Lower lobe of right lung (tissue), 2 donors: Measurements from ENCODE around the gene CSNK1A1L. TPM values are rescaled to one million over a fixed set of nuclear protein-coding genes. Genes with fewer than 3 reads are reported as not detected.

Experiments used
- ATAC-seq, 2 donors: fragments of 200-7000 bp; cut with Tn5 transposase; one replicate each; pipeline ENCODE4 v1.9.1; 2020 to 2022; ENCODE audit warnings: mild to moderate bottlenecking in 2 of 2, moderate library complexity in 2 of 2
- DNase-seq: peaks from one replicate; pipeline ENCODE4 v3.0.0-alpha.2; 2020
- H3K27ac ChIP-seq: fragments of 200-600 bp; one replicate; pipeline ENCODE4 v1.8.0; 2022
- H3K27me3 ChIP-seq: fragments of 200-600 bp; one replicate; pipeline ENCODE4 v1.8.0; 2022; ENCODE audit warnings: low read depth
- H3K36me3 ChIP-seq: fragments of 200-600 bp; one replicate; pipeline ENCODE4 v1.8.0; 2022; ENCODE audit warnings: mild to moderate bottlenecking
- H3K4me1 ChIP-seq: fragments of 200-600 bp; one replicate; pipeline ENCODE4 v1.8.0; 2022
- H3K4me3 ChIP-seq: fragments of 200-600 bp; one replicate; pipeline ENCODE4 v1.8.0; 2022; ENCODE audit warnings: mild to moderate bottlenecking
- H3K9me3 ChIP-seq: fragments of 200-600 bp; one replicate; pipeline ENCODE4 v1.8.0; 2022
- CTCF ChIP-seq: fragments of 200-600 bp; IDR thresholded peaks from one replicate; pipeline ENCODE4 v1.8.0; 2022; ENCODE audit warnings: antibody characterized with exemption, mild to moderate bottlenecking
- intact Hi-C: fragments of 100-400 bp; cut with DNase I; formaldehyde crosslinking; loops from one replicate; pipeline ENCODE4 v1.11.0; 2022
- total RNA-seq: library from RNA; stranded (reverse); fragmentation: NEBNext Ultra II Directional; extraction: Animal tissue kit (Norgen Biotek cat#: 25700); gene quantifications from one replicate; pipeline ENCODE4 v1.2.1, GENCODE V29; 2021
- donor health status: DM: no; HTN: yes; CAD: no; lungs with severe emphysema.

Gene CSNK1A1L
- total RNA-seq, 1 donor from 2014 or later: not detected

DNA sequence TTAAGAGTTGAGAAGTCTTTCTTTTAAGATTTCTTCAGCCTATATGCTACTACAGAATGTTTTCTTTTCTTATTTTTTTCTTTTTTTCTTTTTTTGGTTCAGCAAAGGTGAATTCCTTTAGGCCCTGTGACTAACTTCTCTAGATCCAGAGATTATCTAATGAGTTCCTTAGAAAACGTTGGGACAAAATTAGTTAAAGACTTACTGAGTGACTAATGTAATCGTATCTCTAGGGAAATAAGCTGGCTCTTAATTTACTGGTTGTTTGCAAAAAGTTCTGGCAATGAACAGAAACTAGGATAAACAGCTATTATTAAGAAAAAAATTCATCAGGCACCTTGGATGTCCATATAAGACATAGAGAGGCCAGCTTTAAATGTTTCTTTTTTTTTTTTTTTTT, 30.7 kb upstream of the CSNK1A1L start:
- ATAC-seq (no peak), DNase-seq (no peak)
- Histone ChIP-seq H3K27me3 (no peaks in the 10 kb centered on the region), H3K4me3 (no peak overlapping the region), H3K4me1 (no peaks in the 10 kb centered on the region), H3K9me3 (no peaks in the 10 kb centered on the region), H3K36me3 (no peaks in the 10 kb centered on the region), H3K27ac (no peak overlapping the region)
- no peak for TF ChIP-seq CTCF
- intact Hi-C loops: no loop called here

- no peak overlapping the region for H3K4me3 ChIP-seq
- H3K27me3 ChIP-seq: no peaks in the 10 kb centered on the region
- H3K36me3 ChIP-seq: no peaks in the 10 kb centered on the region
- no peak for ATAC-seq
- intact Hi-C loops: no loop called here
- no peak for DNase-seq
- no peak for TF ChIP-seq CTCF
- H3K4me1 ChIP-seq: no peaks in the 10 kb centered on the region
- no peaks in the 10 kb centered on the region for H3K9me3 ChIP-seq
- no peak overlapping the region for H3K27ac ChIP-seq
These were observed 29.1 kb upstream of the CSNK1A1L start for GRCh38 chr13:37134411-37135041.

GRCh38 chr13:37132211-37132610, 26.7 kb upstream of the CSNK1A1L start:
- ATAC-seq (no peak), DNase-seq (no peak)
- H3K4me3 ChIP-seq: no peak overlapping the region
- H3K4me1 ChIP-seq: no peaks in the 10 kb centered on the region
- H3K36me3 ChIP-seq: no peaks in the 10 kb centered on the region
- no peak overlapping the region for H3K27ac ChIP-seq
- TF ChIP-seq CTCF: no peak
- no peaks in the 10 kb centered on the region for H3K27me3 ChIP-seq
- intact Hi-C loops: no loop called here
- H3K9me3 ChIP-seq: no peaks in the 10 kb centered on the region

DNA sequence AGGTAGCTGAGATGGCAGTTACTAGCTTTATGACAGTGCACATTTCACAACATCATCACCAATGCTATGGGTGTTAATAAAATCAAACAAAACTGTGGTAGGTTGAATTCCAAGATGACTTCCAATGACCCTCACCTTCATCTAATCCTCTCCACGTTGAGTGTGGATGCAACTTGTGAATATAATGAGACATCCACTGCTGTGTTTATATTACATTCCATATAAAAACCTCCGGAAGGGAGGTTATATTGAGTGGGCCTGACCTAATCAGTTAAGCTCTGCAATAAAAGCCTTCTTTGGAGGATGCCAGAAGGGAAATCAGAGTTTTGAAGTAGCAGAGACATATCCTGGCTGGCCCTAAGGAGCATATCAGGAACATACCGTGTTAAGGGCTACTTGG, 25.6 kb upstream of the CSNK1A1L start:
- DNase-seq: no peak
- no peaks in the 10 kb centered on the region for H3K9me3 ChIP-seq
- peaks cover 5% of the 10 kb centered on the region for H3K4me1 ChIP-seq
- no peak for ATAC-seq
- H3K27ac ChIP-seq: no peak overlapping the region
- H3K27me3 ChIP-seq: no peaks in the 10 kb centered on the region
- no peak for TF ChIP-seq CTCF
- intact Hi-C loops: no loop called here
- no peak overlapping the region for H3K4me3 ChIP-seq
- no peaks in the 10 kb centered on the region for H3K36me3 ChIP-seq

DNA sequence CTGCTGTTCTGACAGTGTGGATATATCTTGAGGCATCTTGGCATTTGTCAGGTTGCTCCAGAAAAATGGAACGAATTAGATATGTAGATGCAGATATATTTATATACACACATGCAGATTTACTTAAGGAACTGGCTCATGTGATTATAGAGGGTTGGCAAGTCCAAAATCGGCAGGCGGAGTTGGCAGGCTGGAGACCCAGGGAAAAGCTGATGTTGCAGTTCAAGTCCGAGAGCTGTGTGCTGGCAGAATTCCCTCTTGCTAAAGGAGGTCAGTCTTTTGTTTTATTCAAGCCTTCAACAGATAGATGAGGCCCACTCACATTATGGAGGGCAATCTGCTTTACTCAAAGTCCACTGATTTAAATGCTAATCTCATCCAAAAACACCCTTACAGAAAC, 24.4 kb upstream of the CSNK1A1L start:
- intact Hi-C loops: no loop called here
- no peak for TF ChIP-seq CTCF
- no peaks in the 10 kb centered on the region for H3K27me3 ChIP-seq
- H3K9me3 ChIP-seq: no peaks in the 10 kb centered on the region
- no peak for DNase-seq
- no peak overlapping the region for H3K27ac ChIP-seq
- peaks cover 5% of the 10 kb centered on the region for H3K4me1 ChIP-seq
- ATAC-seq: no peak
- H3K4me3 ChIP-seq: no peak overlapping the region
- no peaks in the 10 kb centered on the region for H3K36me3 ChIP-seq
